Fibroblast of gingiva (primary cell): ENCODE results near the gene NTMT1.
"Not testable (repeated sequence)": the region's sequence is repeated elsewhere in the genome, so short reads cannot be mapped to it uniquely, and the experiment has no call there.

Source experiments
- DNase-seq: peaks from one replicate; pipeline ENCODE4 v3.0.0-alpha.2; 2011; ENCODE audit warnings: low read depth

NTMT1 gene

GRCh38 chr9:129615407-129616285, 10.3 kb upstream of the NTMT1 start:
- DNase-seq = no peak

GRCh38 chr9:129617167-129617566, 8.8 kb upstream of the NTMT1 start:
- no peak for DNase-seq

GRCh38 chr9:129619787-129620668, 5.9 kb upstream of the NTMT1 start:
- no peak for DNase-seq

- DNase-seq = no peak
These were observed 5.2 kb upstream of the NTMT1 start, which contains the start of gene C9orf50 for GRCh38 chr9:129620669-129621295. TSS of gene C9orf50 (minus strand) at chr9:129621101. CDS start at chr9:129620574, 527 bp downstream.

GRCh38 chr9:129623331-129623730, 2.6 kb upstream of the NTMT1 start:
- DNase-seq = peak; percentile 63

GRCh38 chr9:129624168-129624759, 1.7 kb upstream of the NTMT1 start:
- DNase-seq = no peak

- DNase-seq = no peak
These were observed 1.0 kb upstream of the NTMT1 start for GRCh38 chr9:129624947-129625346.

- DNase-seq = peak; percentile 71
These were observed 792 bp downstream of the NTMT1 start for GRCh38 chr9:129626625-129627284.

GRCh38 chr9:129627556-129628440, 1.8 kb downstream of the NTMT1 start:
- DNase-seq = no peak

GRCh38 chr9:129628709-129629108, 2.7 kb downstream of the NTMT1 start:
- DNase-seq = no peak

- DNase-seq = no peak
These were observed 3.4 kb downstream of the NTMT1 start for GRCh38 chr9:129629251-129629820.

GRCh38 chr9:129630967-129631673, 5.2 kb downstream of the NTMT1 start:
- no peak for DNase-seq

GRCh38 chr9:129631674-129632129, 5.7 kb downstream of the NTMT1 start:
- no peak for DNase-seq

GRCh38 chr9:129632460-129632859, 6.5 kb downstream of the NTMT1 start:
- no peak for DNase-seq

- DNase-seq = no peak
These were observed 7.2 kb downstream of the NTMT1 start for GRCh38 chr9:129633207-129633606.

GRCh38 chr9:129633848-129634247, 7.9 kb downstream of the NTMT1 start:
- DNase-seq = no peak

- no peak for DNase-seq
These were observed 9.4 kb downstream of the NTMT1 start for GRCh38 chr9:129635099-129636065.

- not testable (repeated sequence) for DNase-seq
These were observed 10.4 kb downstream of the NTMT1 start for GRCh38 chr9:129636343-129636742.
